HT1080 (cell line): ENCODE data around the gene MAFF. TPM values are rescaled to one million over a fixed set of nuclear protein-coding genes. Genes with fewer than 3 reads are reported as not detected.

Experiments
- small RNA-seq: library from RNA; depleted of rRNA; stranded (forward); fragments of <200 nt; gene quantifications from one replicate; pipeline ENCODE3, GENCODE V24; 2014
- total RNA-seq: library from RNA; depleted of rRNA; stranded (reverse); fragments of >200 nt; shearing (Covaris generic); gene quantifications from 2 replicates; pipeline ENCODE4 v1.2.3, GENCODE V29; 2014; rRNA removed

Gene MAFF
- total RNA-seq, 1 experiment from 2014 or later: 15.0 TPM

Small RNA genes within 50 kb of the gene (small RNA-seq; reads per million reads assigned to genes)
- not detected for gene RN7SL704P

Other genes starting within 250 kb of the MAFF start
- gene C22orf23, start 248.4 kb upstream of the MAFF start, total RNA-seq: 0.32 TPM in 1 of 2 replicates, not detected in the other
- gene POLR2F, start 248.3 kb upstream of the MAFF start, total RNA-seq: 141 and 149 TPM in 2 replicates
- not detected in 2 replicates for gene SOX10, start 217.4 kb upstream of the MAFF start, total RNA-seq
- 25.4 and 27.0 TPM in 2 replicates for gene PICK1, start 144.6 kb upstream of the MAFF start, total RNA-seq
- not detected in 2 replicates for gene SLC16A8, start 117.8 kb upstream of the MAFF start, total RNA-seq
- not detected in 2 replicates for gene BAIAP2L2, start 91.3 kb upstream of the MAFF start, total RNA-seq
- 2.9 and 3.3 TPM in 2 replicates for gene PLA2G6, start 20.2 kb upstream of the MAFF start, total RNA-seq
- gene TMEM184B, start 71.0 kb downstream of the MAFF start, total RNA-seq: 21.5 and 30.3 TPM in 2 replicates
- 175 and 206 TPM in 2 replicates for gene CSNK1E, start 115.4 kb downstream of the MAFF start, total RNA-seq